ENCODE measurements around the gene TRIM50. TPM values are rescaled to one million over a fixed set of nuclear protein-coding genes. Genes with fewer than 3 reads are reported as not detected.

TRIM50 gene
- total RNA-seq, 1 donor from 2014 or later = not detected

DNA sequence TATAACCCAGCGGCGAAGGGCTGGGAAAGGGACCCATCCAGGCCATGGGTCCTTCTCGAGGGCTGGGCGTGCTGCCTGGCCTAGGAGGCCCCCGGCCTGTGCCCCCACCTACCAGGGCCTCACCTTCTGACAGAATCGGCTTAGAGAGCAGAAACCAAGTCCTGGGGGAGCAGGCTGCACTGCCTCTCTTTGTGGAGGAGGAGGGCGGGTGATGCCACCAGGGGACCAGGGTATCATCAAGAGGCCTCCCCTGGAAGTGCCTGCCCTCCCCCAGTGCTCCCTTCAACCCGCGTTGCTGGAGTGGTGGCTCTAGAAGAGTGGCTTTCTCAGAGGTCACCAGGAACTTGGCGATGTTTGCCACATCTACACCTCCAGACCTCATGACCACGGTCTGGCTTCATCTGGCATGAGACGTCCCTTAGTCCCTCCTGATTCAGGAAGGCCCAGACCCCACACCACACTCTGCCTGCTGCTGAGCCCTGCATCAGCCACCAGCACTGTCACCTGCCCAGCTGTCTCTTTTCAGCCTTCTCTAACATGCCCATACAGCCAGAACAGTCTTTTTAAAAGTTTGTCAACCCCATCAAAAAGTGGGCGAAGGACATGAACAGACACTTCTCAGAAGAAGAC, 32.0 kb upstream of the TRIM50 start:
- Histone ChIP-seq H3K36me3 (no peaks in the 10 kb centered on the region), H3K27ac (no peak overlapping the region), H3K9me3 (no peaks in the 10 kb centered on the region), H3K27me3 (no peaks in the 10 kb centered on the region), H3K4me3 (no peak overlapping the region), H3K4me1 (peaks cover 10% of the 10 kb centered on the region)
- TF ChIP-seq POLR2AphosphoS5 (IDR thresholded peaks at IDR 0.05; ENCODE audit: insufficient read depth in 1 of 2, low read depth in 1 of 2) (no peak), POLR2A (IDR thresholded peaks at IDR 0.05) (no peak)
- TF ChIP-seq, protein P1, sequence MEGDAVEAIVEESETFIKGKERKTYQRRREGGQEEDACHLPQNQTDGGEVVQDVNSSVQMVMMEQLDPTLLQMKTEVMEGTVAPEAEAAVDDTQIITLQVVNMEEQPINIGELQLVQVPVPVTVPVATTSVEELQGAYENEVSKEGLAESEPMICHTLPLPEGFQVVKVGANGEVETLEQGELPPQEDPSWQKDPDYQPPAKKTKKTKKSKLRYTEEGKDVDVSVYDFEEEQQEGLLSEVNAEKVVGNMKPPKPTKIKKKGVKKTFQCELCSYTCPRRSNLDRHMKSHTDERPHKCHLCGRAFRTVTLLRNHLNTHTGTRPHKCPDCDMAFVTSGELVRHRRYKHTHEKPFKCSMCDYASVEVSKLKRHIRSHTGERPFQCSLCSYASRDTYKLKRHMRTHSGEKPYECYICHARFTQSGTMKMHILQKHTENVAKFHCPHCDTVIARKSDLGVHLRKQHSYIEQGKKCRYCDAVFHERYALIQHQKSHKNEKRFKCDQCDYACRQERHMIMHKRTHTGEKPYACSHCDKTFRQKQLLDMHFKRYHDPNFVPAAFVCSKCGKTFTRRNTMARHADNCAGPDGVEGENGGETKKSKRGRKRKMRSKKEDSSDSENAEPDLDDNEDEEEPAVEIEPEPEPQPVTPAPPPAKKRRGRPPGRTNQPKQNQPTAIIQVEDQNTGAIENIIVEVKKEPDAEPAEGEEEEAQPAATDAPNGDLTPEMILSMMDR (IDR thresholded peaks at IDR 0.05) = no peak
- intact Hi-C loops (cut with DNase I) = no loop called here
- DNase-seq (ENCODE audit: extremely low spot score in 2 of 2) = no peak

DNA sequence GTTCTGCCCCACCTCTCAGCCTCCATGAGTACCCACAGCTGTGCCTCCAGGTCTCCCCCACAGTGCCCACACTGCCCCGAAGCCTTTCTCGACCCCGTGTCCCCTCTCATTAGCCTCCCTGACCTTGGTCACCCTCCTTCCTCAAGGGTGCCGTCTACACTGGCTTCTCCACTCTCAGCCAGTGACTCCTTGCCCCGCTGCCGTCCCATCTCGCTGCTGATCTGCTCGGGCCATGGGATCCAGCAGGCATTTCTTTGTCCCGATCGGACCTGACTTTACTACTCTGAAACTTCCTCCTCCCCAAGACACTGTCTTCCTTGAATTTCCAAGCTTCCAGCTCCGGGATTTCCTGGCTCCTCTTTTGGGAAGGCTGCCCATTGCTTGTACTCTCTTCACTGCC, 31.4 kb upstream of the TRIM50 start:
- no peak overlapping the region for H3K4me3 ChIP-seq
- no peak for DNase-seq (ENCODE audit: extremely low spot score in 2 of 2)
- no peak for TF ChIP-seq POLR2A (IDR thresholded peaks at IDR 0.05)
- TF ChIP-seq, protein P1 (IDR thresholded peaks at IDR 0.05) = no peak
- TF ChIP-seq POLR2AphosphoS5 (IDR thresholded peaks at IDR 0.05; ENCODE audit: insufficient read depth in 1 of 2, low read depth in 1 of 2) = no peak
- intact Hi-C loops (cut with DNase I) = no loop called here
- no peaks in the 10 kb centered on the region for H3K27me3 ChIP-seq
- peaks cover 10% of the 10 kb centered on the region for H3K4me1 ChIP-seq
- no peaks in the 10 kb centered on the region for H3K36me3 ChIP-seq
- H3K9me3 ChIP-seq = no peaks in the 10 kb centered on the region
- no peak overlapping the region for H3K27ac ChIP-seq

DNA sequence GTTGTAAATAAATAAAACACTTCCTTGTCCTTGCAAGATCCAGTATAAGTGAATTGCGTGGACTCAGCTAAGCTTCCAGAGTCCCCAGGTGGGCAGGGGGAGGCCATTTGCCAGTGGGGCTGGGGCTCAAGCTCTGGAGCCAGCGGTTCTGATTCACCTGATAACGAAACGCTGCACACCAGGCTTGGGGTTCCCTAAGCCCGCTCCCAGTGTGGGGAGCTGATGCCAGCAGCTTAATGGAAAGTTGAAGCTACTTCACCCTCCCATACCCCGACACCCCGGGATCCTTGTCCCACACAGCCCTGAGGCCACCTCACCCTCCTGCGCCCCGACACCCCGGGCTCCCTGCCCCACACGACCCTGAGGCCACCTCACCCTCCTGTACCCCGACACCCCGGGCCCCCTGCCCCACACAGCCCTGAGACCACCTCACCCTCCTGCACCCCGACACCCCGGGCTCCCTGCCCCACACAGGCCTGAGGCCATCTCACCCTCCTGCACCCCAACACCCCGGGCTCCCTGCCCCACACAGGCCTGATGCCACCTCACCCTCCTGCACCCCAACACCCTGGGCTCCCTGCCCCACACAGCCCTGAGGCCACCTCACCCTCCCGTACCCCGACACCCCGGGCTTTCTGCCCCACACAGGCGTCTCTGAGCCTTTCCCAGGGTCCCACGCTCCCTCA, 30.9 kb upstream of the TRIM50 start:
- Histone ChIP-seq H3K4me3 (peak overlapping the region in 1 of 2 donors; percentile 28), H3K9me3 (no peaks in the 10 kb centered on the region), H3K4me1 (peaks cover 10% of the 10 kb centered on the region), H3K27me3 (no peaks in the 10 kb centered on the region), H3K27ac (no peak overlapping the region), H3K36me3 (no peaks in the 10 kb centered on the region)
- TF ChIP-seq POLR2AphosphoS5 (IDR thresholded peaks at IDR 0.05; ENCODE audit: insufficient read depth in 1 of 2, low read depth in 1 of 2) = no peak
- no peak for TF ChIP-seq POLR2A (IDR thresholded peaks at IDR 0.05)
- TF ChIP-seq, protein P1 (IDR thresholded peaks at IDR 0.05) = no peak
- intact Hi-C loops (cut with DNase I) = no loop called here
- no peak for DNase-seq (ENCODE audit: extremely low spot score in 2 of 2)

DNA sequence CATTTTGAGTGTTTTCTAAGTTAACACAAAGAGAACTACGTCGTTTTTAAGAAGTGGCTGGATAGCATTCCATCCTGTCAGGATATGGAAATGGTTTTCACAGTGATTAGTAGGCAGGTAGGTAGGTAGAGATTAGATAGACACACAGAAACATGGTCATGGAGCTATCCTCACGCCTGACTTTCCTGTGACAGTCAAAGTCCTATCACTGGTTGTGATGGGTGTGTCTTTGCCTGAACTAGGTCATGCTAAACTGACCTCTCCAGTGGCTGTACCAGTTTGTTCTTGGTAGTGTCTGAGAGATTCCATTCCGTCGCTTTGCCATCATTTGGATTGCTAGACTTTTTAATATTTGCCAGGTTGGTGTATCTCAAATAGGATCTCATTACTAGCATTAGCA, 28.3 kb upstream of the TRIM50 start:
- no peak for TF ChIP-seq POLR2AphosphoS5 (IDR thresholded peaks at IDR 0.05; ENCODE audit: insufficient read depth in 1 of 2, low read depth in 1 of 2)
- TF ChIP-seq, protein P1 (IDR thresholded peaks at IDR 0.05) = no peak
- TF ChIP-seq POLR2A (IDR thresholded peaks at IDR 0.05) = no peak
- Histone ChIP-seq H3K9me3 (no peaks in the 10 kb centered on the region), H3K36me3 (no peaks in the 10 kb centered on the region), H3K27ac (no peak overlapping the region), H3K4me3 (no peak overlapping the region), H3K4me1 (peaks cover 10% of the 10 kb centered on the region), H3K27me3 (no peaks in the 10 kb centered on the region)
- DNase-seq (ENCODE audit: extremely low spot score in 2 of 2) = no peak
- intact Hi-C loops (cut with DNase I) = no loop called here

DNA sequence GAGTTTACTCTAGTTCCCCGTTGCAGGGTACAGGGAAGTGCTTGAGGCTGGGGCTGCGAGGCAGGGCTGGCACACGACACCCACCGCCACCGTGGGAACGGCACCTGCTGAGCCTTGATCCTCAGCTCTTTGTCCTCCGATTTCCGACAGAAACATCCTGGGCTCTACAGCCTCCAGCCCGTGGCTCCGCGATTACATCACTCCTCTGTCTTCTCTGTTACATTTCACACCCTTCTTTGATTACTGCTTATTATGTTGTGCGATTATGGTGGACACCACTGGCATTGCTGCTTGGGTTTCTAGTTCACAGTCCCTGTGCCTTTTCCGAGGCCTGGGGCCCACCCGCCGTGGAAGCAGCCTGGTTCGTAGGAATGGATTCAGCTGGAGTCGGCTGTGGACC, 26.9 kb upstream of the TRIM50 start:
- Histone ChIP-seq H3K27ac (no peak overlapping the region), H3K36me3 (no peaks in the 10 kb centered on the region), H3K27me3 (no peaks in the 10 kb centered on the region), H3K4me1 (peaks cover 10% of the 10 kb centered on the region), H3K4me3 (no peak overlapping the region), H3K9me3 (no peaks in the 10 kb centered on the region)
- no peak for TF ChIP-seq POLR2A (IDR thresholded peaks at IDR 0.05)
- TF ChIP-seq, protein P1 (IDR thresholded peaks at IDR 0.05) = no peak
- TF ChIP-seq POLR2AphosphoS5 (IDR thresholded peaks at IDR 0.05; ENCODE audit: insufficient read depth in 1 of 2, low read depth in 1 of 2) = no peak
- intact Hi-C loops (cut with DNase I) = loop anchor here (5.0 kb wide), 1 partner anchor 82 kb away; no protein-coding TSS in a partner anchor
- no peak for DNase-seq (ENCODE audit: extremely low spot score in 2 of 2)

Measured in vagina (tissue), 2 donors.